Type B pancreatic cell (in vitro differentiated cells): ENCODE results near the gene NUDT4. TPM values are rescaled to one million over a fixed set of nuclear protein-coding genes. Genes with fewer than 3 reads are reported as not detected.

Experiments used
- DNase-seq: peaks from one replicate; pipeline ENCODE4 v3.0.0; 2021; ENCODE audit warnings: mixed read lengths; ENCODE audit not compliant: unreplicated experiment; ENCODE audit errors: extremely low spot score
- H3K27ac Mint-ChIP-seq: 2 replicates; pipeline ENCODE4 v1.8.0; 2021; ENCODE audit warnings: mild to moderate bottlenecking, mixed read lengths
- H3K27me3 Mint-ChIP-seq: 2 replicates; pipeline ENCODE4 v1.8.0; 2021; ENCODE audit warnings: mixed read lengths
- H3K36me3 Mint-ChIP-seq: 2 replicates; pipeline ENCODE4 v1.8.0; 2021; ENCODE audit warnings: mixed read lengths
- H3K4me1 Mint-ChIP-seq: one replicate; pipeline ENCODE4 v1.8.0; 2021; ENCODE audit warnings: mixed read lengths; ENCODE audit not compliant: unreplicated experiment
- H3K4me3 Mint-ChIP-seq: 2 replicates; pipeline ENCODE4 v1.8.0; 2021; ENCODE audit warnings: mild to moderate bottlenecking, mixed read lengths
- H3K9me3 Mint-ChIP-seq: 2 replicates; pipeline ENCODE4 v1.8.0; 2021; ENCODE audit warnings: mixed read lengths
- long read RNA-seq: library from polyadenylated mRNA; unstranded; transcript quantifications from one replicate; pipeline ENCODE4 v2.0.0, GENCODE V29; 2020
- total RNA-seq: library from RNA; stranded (reverse); gene quantifications from 2 replicates; pipeline ENCODE4 v1.2.1, GENCODE V29; 2021; ENCODE audit warnings: low replicate concordance
- TF ChIP-seq, protein P1 (sequence below): fragments of 200-600 bp; sonication (generic); conservative IDR thresholded peaks from 2 replicates; pipeline ENCODE4 v1.5.0; 2021; ENCODE audit warnings: antibody characterized with exemption, mild to moderate bottlenecking

Gene NUDT4
- total RNA-seq = 89.8 and 172 TPM in 2 replicates
- long read RNA-seq, full-length matches to known transcripts = 2 of 58 reads
- long read RNA-seq, partial matches to known transcripts = 3 of 58 reads
- long read RNA-seq, other reads (novel, unspliced or antisense) = 53 of 58 reads

DNA sequence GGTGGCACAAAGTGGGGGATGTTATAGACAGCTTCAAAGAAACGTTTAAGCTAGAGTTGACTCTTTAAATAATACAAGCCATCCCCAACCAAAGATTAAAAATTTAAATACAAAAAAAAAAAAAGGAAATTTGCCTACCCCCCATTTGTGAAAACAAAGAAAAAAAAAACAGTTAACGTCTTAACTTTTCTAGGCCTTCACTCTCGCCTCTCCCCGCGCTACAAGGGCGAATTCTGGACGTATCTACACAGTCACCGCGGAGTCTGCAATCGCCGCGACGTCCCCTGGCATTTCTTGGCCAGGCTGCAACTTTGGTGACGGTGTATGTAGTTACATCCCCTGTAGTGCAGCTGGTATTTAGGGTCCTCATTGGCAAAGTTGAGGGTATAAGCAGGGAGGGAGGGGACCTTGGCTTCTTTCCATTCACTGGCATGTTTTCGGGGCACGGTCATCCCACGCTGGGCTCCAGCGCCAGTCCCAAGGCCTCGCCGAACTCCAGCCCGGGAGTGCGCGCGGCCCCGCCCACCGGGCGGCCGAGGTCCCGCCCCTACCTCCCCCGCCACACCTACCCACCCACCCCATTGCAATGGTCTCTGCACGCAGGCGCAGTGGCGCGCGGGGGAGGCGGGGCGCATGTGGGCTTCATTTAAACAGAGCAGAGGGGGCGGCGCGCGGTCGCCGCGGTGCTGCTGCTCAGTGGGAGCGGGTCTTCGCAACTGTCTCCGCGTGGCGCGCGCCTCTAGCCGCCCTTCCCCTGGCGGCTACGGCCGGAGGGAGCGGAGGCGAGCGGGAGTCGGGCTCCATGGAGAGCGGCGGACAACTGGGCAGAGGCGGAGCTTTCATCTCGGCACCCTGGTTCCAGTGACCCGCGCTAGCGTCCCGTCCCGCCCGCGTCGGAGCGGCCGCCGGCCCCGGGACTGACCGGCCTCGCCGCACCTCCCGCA lies at the start of gene NUDT4:
TSS of gene NUDT4 (plus strand) at position 674 of the 944 bp plus-strand sequence. CDS start 398 bp downstream, outside the sequence.
- Mint-ChIP-seq H3K36me3 (peaks cover 8% of the 10 kb centered on the region), H3K9me3 (no peaks in the 10 kb centered on the region), H3K27ac (peak within 1 kb of the TSS; percentile 95), H3K4me1 (peaks cover 45% of the 10 kb centered on the region), H3K27me3 (no peaks in the 10 kb centered on the region), H3K4me3 (peak within 1 kb of the TSS; percentile 99)
- peak; percentile 98 for DNase-seq
- TF ChIP-seq, protein P1, sequence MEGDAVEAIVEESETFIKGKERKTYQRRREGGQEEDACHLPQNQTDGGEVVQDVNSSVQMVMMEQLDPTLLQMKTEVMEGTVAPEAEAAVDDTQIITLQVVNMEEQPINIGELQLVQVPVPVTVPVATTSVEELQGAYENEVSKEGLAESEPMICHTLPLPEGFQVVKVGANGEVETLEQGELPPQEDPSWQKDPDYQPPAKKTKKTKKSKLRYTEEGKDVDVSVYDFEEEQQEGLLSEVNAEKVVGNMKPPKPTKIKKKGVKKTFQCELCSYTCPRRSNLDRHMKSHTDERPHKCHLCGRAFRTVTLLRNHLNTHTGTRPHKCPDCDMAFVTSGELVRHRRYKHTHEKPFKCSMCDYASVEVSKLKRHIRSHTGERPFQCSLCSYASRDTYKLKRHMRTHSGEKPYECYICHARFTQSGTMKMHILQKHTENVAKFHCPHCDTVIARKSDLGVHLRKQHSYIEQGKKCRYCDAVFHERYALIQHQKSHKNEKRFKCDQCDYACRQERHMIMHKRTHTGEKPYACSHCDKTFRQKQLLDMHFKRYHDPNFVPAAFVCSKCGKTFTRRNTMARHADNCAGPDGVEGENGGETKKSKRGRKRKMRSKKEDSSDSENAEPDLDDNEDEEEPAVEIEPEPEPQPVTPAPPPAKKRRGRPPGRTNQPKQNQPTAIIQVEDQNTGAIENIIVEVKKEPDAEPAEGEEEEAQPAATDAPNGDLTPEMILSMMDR = peak; percentile 42

DNA sequence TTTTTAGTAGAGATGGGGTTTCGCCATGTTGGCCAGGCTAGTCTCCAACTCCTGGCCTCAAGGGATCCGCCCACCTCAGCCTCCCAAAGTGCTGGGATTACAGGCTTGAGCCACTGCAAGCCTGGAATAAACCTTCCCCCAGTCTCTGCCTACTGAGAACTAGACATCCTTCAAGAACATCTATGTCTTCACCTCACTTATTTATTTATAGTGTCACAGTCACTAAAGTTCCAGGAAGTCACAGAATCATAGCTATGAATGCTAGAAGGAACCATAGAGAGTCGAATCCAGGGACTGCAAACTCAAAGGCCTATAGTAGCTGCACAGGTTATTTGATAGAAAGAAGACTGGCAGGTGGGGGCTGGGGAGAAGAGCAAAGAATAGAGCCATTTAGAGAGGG lies 44.7 kb upstream of the NUDT4 start:
- no peaks in the 10 kb centered on the region for H3K9me3 Mint-ChIP-seq
- no peaks in the 10 kb centered on the region for H3K27me3 Mint-ChIP-seq

DNA sequence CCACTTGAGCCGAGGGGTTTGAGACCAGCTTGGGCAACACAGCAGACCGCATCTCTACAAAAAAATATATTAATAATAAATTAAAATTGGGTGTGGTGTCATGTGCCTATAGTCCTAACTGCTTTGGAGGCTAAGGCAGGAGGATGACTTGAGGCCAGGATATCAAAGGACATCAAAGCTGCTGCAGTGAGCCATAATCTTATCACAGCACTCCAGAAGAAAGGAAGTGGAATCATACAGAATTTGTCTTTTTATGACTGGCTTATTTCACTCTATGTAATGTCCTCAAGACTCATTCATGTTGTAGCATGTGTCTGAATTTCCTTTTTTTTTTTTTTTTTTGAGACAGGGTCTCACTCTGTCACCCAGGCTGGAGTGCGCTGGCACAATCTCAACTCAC lies 43.9 kb upstream of the NUDT4 start:
- Mint-ChIP-seq H3K27me3 (no peaks in the 10 kb centered on the region), H3K4me1 (peaks cover 10% of the 10 kb centered on the region), H3K9me3 (no peaks in the 10 kb centered on the region), H3K4me3 (no peak overlapping the region), H3K27ac (no peak overlapping the region), H3K36me3 (no peaks in the 10 kb centered on the region)
- TF ChIP-seq, protein P1 = no peak
- no peak for DNase-seq

More for the DNA sequence above, 44.7 kb upstream of the NUDT4 start:
- Mint-ChIP-seq H3K4me3 (no peak overlapping the region), H3K4me1 (peaks cover 10% of the 10 kb centered on the region), H3K36me3 (no peaks in the 10 kb centered on the region), H3K27ac (no peak overlapping the region)
- no peak for DNase-seq
- TF ChIP-seq, protein P1 = no peak

GRCh38 chr12:93335603-93336162 lies 42.0 kb upstream of the NUDT4 start:
- DNase-seq = no peak
- H3K4me1 Mint-ChIP-seq = peaks cover 10% of the 10 kb centered on the region
- no peaks in the 10 kb centered on the region for H3K9me3 Mint-ChIP-seq
- no peak overlapping the region for H3K4me3 Mint-ChIP-seq
- H3K27me3 Mint-ChIP-seq = no peaks in the 10 kb centered on the region
- TF ChIP-seq, protein P1 = no peak
- H3K27ac Mint-ChIP-seq = no peak overlapping the region
- no peaks in the 10 kb centered on the region for H3K36me3 Mint-ChIP-seq

DNA sequence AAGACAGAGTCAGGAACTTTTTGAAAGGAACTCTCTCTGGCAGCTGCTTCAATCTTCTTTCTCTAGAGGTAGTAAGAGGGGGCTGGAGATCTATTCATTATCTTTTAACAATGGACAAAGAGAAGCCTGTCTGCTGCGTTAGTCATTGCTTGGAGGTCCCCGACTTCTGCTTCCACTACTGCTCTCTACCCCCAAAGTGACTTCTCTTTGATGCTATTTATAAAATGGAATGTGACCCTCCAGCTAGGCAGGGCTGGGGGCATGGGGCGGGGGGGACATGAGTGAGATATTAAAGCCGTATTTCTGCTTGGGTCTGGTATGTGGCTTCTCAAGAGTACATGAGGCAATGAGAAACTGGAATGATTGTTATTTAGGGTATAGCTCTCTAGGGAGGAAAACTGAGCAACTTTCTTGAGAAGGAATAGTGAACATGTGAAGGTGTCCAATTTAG lies 41.4 kb upstream of the NUDT4 start:
- TF ChIP-seq, protein P1 = no peak
- no peaks in the 10 kb centered on the region for H3K9me3 Mint-ChIP-seq
- H3K27ac Mint-ChIP-seq = no peak overlapping the region
- peaks cover 10% of the 10 kb centered on the region for H3K4me1 Mint-ChIP-seq
- H3K4me3 Mint-ChIP-seq = peak overlapping the region; percentile 5
- no peak for DNase-seq
- no peaks in the 10 kb centered on the region for H3K36me3 Mint-ChIP-seq
- H3K27me3 Mint-ChIP-seq = no peaks in the 10 kb centered on the region
